ENCODE measurements around the gene SPAG8. TPM values are rescaled to one million over a fixed set of nuclear protein-coding genes. Genes with fewer than 3 reads are reported as not detected.
A peak's percentile ranks its signal among the peaks of the same experiment; 100 is the strongest.

SPAG8 gene
- total and polyA plus RNA-seq, 2 experiments from 2014 or later, result 0.10 to 0.63 TPM

GRCh38 chr9:35811381-35812024, 559 bp downstream of the SPAG8 start:
- Histone ChIP-seq H3K27me3 (no peaks in the 10 kb centered on the region), H3K4me1 (ENCODE audit: insufficient read depth) (peaks cover 10% of the 10 kb centered on the region), H3K9me3 (ENCODE audit: low read depth) (no peaks in the 10 kb centered on the region), H3K27ac (no peak overlapping the region), H3K4me3 (peak overlapping the region; percentile 5), H2AFZ (no peak overlapping the region), H4K20me1 (ENCODE audit: insufficient read depth, poor library complexity, severe bottlenecking) (no peaks in the 10 kb centered on the region), H3K79me2 (peaks cover 2% of the 10 kb centered on the region), H3K36me3 (replicated peaks; ENCODE audit: insufficient read depth, low read depth) (no peaks in the 10 kb centered on the region), H3K9me2 (replicated peaks; ENCODE audit: insufficient read depth) (no peaks in the 10 kb centered on the region), H3K4me2 (peak overlapping the region; percentile 78)
- no peak for DNase-seq (ENCODE audit: low spot score)
- TF ChIP-seq, protein P1, sequence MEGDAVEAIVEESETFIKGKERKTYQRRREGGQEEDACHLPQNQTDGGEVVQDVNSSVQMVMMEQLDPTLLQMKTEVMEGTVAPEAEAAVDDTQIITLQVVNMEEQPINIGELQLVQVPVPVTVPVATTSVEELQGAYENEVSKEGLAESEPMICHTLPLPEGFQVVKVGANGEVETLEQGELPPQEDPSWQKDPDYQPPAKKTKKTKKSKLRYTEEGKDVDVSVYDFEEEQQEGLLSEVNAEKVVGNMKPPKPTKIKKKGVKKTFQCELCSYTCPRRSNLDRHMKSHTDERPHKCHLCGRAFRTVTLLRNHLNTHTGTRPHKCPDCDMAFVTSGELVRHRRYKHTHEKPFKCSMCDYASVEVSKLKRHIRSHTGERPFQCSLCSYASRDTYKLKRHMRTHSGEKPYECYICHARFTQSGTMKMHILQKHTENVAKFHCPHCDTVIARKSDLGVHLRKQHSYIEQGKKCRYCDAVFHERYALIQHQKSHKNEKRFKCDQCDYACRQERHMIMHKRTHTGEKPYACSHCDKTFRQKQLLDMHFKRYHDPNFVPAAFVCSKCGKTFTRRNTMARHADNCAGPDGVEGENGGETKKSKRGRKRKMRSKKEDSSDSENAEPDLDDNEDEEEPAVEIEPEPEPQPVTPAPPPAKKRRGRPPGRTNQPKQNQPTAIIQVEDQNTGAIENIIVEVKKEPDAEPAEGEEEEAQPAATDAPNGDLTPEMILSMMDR (IDR thresholded peaks at IDR 0.05; ENCODE audit: poor library complexity), result no peak
- no peak for TF ChIP-seq EZH2phosphoT487 (IDR thresholded peaks at IDR 0.05; ENCODE audit: low read depth, severe bottlenecking, unreplicated experiment)
- no peak for TF ChIP-seq EZH2 (IDR thresholded peaks at IDR 0.05; ENCODE audit: borderline replicate concordance)
- 44% methylated on average over 12 of the region's 12 CpGs for WGBS (ENCODE audit: low lambda C conversion rate, missing lambda C conversion rate)

DNA sequence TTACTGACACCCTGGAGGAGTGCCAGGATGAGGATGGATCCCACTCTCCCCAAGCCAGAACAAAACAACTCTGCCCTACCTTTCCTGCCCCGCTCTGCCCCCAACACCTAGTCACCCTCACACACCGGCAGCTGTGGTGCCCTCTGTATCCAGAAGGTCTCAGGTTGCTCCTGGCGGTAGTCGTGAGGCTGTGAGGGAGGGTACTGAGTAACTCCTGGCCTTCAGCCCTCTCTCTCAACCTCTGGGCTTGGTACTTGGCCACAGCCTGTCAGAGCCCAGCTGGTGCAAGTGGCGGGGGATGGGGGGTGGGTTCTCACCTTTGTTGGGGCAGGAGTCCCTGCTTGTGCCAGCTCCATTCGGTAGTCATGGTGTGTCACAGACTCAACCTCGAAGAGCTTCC, 1.9 kb downstream of the SPAG8 start:
- WGBS (ENCODE audit: low lambda C conversion rate, missing lambda C conversion rate), result 97% methylated on average over 5 of the region's 7 CpGs
- Histone ChIP-seq H3K9me2 (replicated peaks; ENCODE audit: insufficient read depth) (no peaks in the 10 kb centered on the region), H3K27me3 (no peaks in the 10 kb centered on the region), H3K4me3 (no peak overlapping the region), H3K9me3 (ENCODE audit: low read depth) (no peaks in the 10 kb centered on the region), H3K79me2 (peaks cover 2% of the 10 kb centered on the region), H2AFZ (no peak overlapping the region), H3K27ac (no peak overlapping the region), H3K4me1 (ENCODE audit: insufficient read depth) (peaks cover 10% of the 10 kb centered on the region), H3K36me3 (replicated peaks; ENCODE audit: insufficient read depth, low read depth) (no peaks in the 10 kb centered on the region), H4K20me1 (ENCODE audit: insufficient read depth, poor library complexity, severe bottlenecking) (no peaks in the 10 kb centered on the region), H3K4me2 (no peak overlapping the region)
- DNase-seq (ENCODE audit: low spot score), result no peak
- TF ChIP-seq EZH2 (IDR thresholded peaks at IDR 0.05; ENCODE audit: borderline replicate concordance), result no peak
- TF ChIP-seq, protein P1 (IDR thresholded peaks at IDR 0.05; ENCODE audit: poor library complexity), result no peak
- TF ChIP-seq EZH2phosphoT487 (IDR thresholded peaks at IDR 0.05; ENCODE audit: low read depth, severe bottlenecking, unreplicated experiment), result no peak

DNA sequence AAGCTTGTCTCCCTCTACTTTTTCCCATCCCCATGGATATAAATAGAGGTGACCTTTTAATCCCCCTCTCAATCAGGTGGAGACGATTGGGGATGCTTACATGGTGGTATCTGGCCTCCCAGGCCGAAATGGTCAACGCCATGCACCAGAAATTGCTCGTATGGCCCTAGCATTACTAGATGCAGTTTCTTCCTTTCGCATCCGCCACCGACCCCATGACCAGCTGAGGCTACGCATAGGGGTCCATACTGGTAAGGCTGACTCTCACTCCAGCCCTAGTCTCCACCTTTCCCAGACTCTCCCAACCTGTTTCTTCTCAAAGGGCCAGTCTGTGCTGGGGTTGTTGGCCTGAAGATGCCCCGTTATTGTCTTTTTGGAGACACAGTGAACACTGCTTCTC, 3.6 kb downstream of the SPAG8 start:
- Histone ChIP-seq H3K79me2 (peaks cover 2% of the 10 kb centered on the region), H2AFZ (no peak overlapping the region), H4K20me1 (ENCODE audit: insufficient read depth, poor library complexity, severe bottlenecking) (no peaks in the 10 kb centered on the region), H3K9me3 (ENCODE audit: low read depth) (no peaks in the 10 kb centered on the region), H3K4me2 (no peak overlapping the region), H3K4me1 (ENCODE audit: insufficient read depth) (peaks cover 3% of the 10 kb centered on the region), H3K27ac (no peak overlapping the region), H3K36me3 (replicated peaks; ENCODE audit: insufficient read depth, low read depth) (no peaks in the 10 kb centered on the region), H3K4me3 (no peak overlapping the region), H3K9me2 (replicated peaks; ENCODE audit: insufficient read depth) (no peaks in the 10 kb centered on the region), H3K27me3 (no peaks in the 10 kb centered on the region)
- no peak for DNase-seq (ENCODE audit: low spot score)
- 98% methylated on average over 9 of the region's 9 CpGs for WGBS (ENCODE audit: low lambda C conversion rate, missing lambda C conversion rate)
- no peak for TF ChIP-seq EZH2 (IDR thresholded peaks at IDR 0.05; ENCODE audit: borderline replicate concordance)
- TF ChIP-seq, protein P1 (IDR thresholded peaks at IDR 0.05; ENCODE audit: poor library complexity), result no peak
- TF ChIP-seq EZH2phosphoT487 (IDR thresholded peaks at IDR 0.05; ENCODE audit: low read depth, severe bottlenecking, unreplicated experiment), result no peak
